HEK293T (cell line): ENCODE results near the gene CFC1.
"Not testable (repeated sequence)": the region's sequence is repeated elsewhere in the genome, so short reads cannot be mapped to it uniquely, and the experiment has no call there.

ENCODE experiments used
- CTCF ChIA-PET: fragments of 350-600 bp; formaldehyde crosslinking; extraction: SDS; loops from one replicate; lab custom pipeline; 2021; ENCODE audit warnings: antibody characterized with exemption, inconsistent platforms; lab: Yijun Ruan, JAX
- POLR2A ChIA-PET: fragments of 350-600 bp; formaldehyde crosslinking; extraction: SDS; loops from one replicate; lab custom pipeline; 2020; ENCODE audit warnings: antibody characterized with exemption, inconsistent platforms; lab: Yijun Ruan, JAX
- DNase-seq: peaks from one replicate; pipeline ENCODE4 v3.0.0; 2012; ENCODE audit warnings: mixed read lengths; ENCODE audit errors: extremely low spot score

Gene CFC1

GRCh38 chr2:130599393-130599792 lies at the start of gene CFC1:
Gene CFC1 (minus strand): TSS chr2:130599575. CDS start chr2:130599287, 288 bp downstream.
- POLR2A ChIA-PET, DNase-seq, CTCF ChIA-PET: not testable (repeated sequence)

GRCh38 chr2:130641688-130642087 lies 42.3 kb upstream of the CFC1 start:
- POLR2A ChIA-PET, DNase-seq, CTCF ChIA-PET: not testable (repeated sequence)

GRCh38 chr2:130638973-130639372 lies 39.6 kb upstream of the CFC1 start:
- CTCF ChIA-PET, result not testable (repeated sequence)

GRCh38 chr2:130628784-130629475 lies 29.6 kb upstream of the CFC1 start:
- POLR2A ChIA-PET, DNase-seq, CTCF ChIA-PET: not testable (repeated sequence)

More at GRCh38 chr2:130638973-130639372, 39.6 kb upstream of the CFC1 start:
- POLR2A ChIA-PET, DNase-seq: not testable (repeated sequence)

GRCh38 chr2:130611140-130611539 lies 11.8 kb upstream of the CFC1 start, which contains the start of gene POTEJ:
Gene POTEJ (plus strand): TSS chr2:130611440. CDS start chr2:130611533, 93 bp downstream.
- DNase-seq, CTCF ChIA-PET, POLR2A ChIA-PET: not testable (repeated sequence)

GRCh38 chr2:130610486-130610885 lies 11.1 kb upstream of the CFC1 start:
- POLR2A ChIA-PET, CTCF ChIA-PET, DNase-seq: not testable (repeated sequence)

- POLR2A ChIA-PET, DNase-seq, CTCF ChIA-PET: not testable (repeated sequence)
These were observed 9.9 kb upstream of the CFC1 start for GRCh38 chr2:130609002-130609920.

- DNase-seq, POLR2A ChIA-PET, CTCF ChIA-PET: not testable (repeated sequence)
These were observed 9.1 kb upstream of the CFC1 start for GRCh38 chr2:130608276-130609001.

- DNase-seq, POLR2A ChIA-PET, CTCF ChIA-PET: not testable (repeated sequence)
These were observed 2.4 kb upstream of the CFC1 start for GRCh38 chr2:130601648-130602302.

- POLR2A ChIA-PET, DNase-seq, CTCF ChIA-PET: not testable (repeated sequence)
These were observed 551 bp upstream of the CFC1 start for GRCh38 chr2:130599926-130600325.

- CTCF ChIA-PET, POLR2A ChIA-PET, DNase-seq: not testable (repeated sequence)
These were observed 912 bp downstream of the CFC1 start for GRCh38 chr2:130598463-130598862.

GRCh38 chr2:130597994-130598393 lies 1.4 kb downstream of the CFC1 start:
- DNase-seq, CTCF ChIA-PET, POLR2A ChIA-PET: not testable (repeated sequence)

GRCh38 chr2:130596757-130597156 lies 2.6 kb downstream of the CFC1 start:
- CTCF ChIA-PET, POLR2A ChIA-PET, DNase-seq: not testable (repeated sequence)

- DNase-seq, CTCF ChIA-PET, POLR2A ChIA-PET: not testable (repeated sequence)
These were observed 5.4 kb downstream of the CFC1 start for GRCh38 chr2:130594011-130594410.

GRCh38 chr2:130592791-130593414 lies 6.5 kb downstream of the CFC1 start:
- CTCF ChIA-PET, POLR2A ChIA-PET, DNase-seq: not testable (repeated sequence)

- CTCF ChIA-PET, DNase-seq, POLR2A ChIA-PET: not testable (repeated sequence)
These were observed 8.5 kb downstream of the CFC1 start for GRCh38 chr2:130590842-130591359.
